OCI-LY1 (cell line): ENCODE measurements around the gene CCM2.

Experiments used
- CTCF ChIP-seq: fragments of 200-600 bp; sonication (generic), shearing (Covaris generic); IDR thresholded peaks from 2 replicates; pipeline ENCODE4 v1.5.1; 2017; ENCODE audit warnings: mild to moderate bottlenecking, antibody characterized with exemption, low read length, moderate library complexity, mixed read lengths
- EZH2 ChIP-seq: fragments of 200-600 bp; sonication (generic), shearing (Covaris generic); IDR thresholded peaks from 2 replicates; pipeline ENCODE4 v1.8.0; 2017; ENCODE audit warnings: borderline replicate concordance, mixed run types, mild to moderate bottlenecking, antibody characterized with exemption, low read length, moderate library complexity, mixed read lengths

- no peak for TF ChIP-seq EZH2
- TF ChIP-seq CTCF, result no peak
Observed at GRCh38 chr7:44974549-44974948, 25.5 kb upstream of the CCM2 start.
